Ovary (tissue), 3 donors: ENCODE data around the gene MICALL1.

Experiments used
- CTCF ChIP-seq, 3 donors: fragments of 450-650 bp in 2 of 3; fragments of 200-600 bp in 1 of 3; IDR thresholded peaks; one replicate each; pipeline versions ENCODE4 v1.5.1 to v1.8.0; 2016 to 2022; ENCODE audit warnings: antibody characterized with exemption in 3 of 3, mild to moderate bottlenecking in 1 of 3
- EP300 ChIP-seq: sonication (generic); formaldehyde crosslinking; IDR thresholded peaks from one replicate; pipeline ENCODE4 v1.6.1; 2017; ENCODE audit warnings: antibody characterized with exemption
- POLR2A ChIP-seq: fragments of 450-650 bp; IDR thresholded peaks from one replicate; pipeline ENCODE4 v1.6.1; 2017; ENCODE audit warnings: antibody characterized with exemption, mild to moderate bottlenecking, moderate library complexity
- donor health status: DM: no; HTN: no; CAD: no.

- TF ChIP-seq CTCF (IDR thresholded peaks at IDR 0.05) (no peak), POLR2A (no peak), EP300 (no peak)
These were observed 70.5 kb downstream of the MICALL1 start for GRCh38 chr22:37976547-37976946.
